ENCODE data around the gene KCNB1.

DNA sequence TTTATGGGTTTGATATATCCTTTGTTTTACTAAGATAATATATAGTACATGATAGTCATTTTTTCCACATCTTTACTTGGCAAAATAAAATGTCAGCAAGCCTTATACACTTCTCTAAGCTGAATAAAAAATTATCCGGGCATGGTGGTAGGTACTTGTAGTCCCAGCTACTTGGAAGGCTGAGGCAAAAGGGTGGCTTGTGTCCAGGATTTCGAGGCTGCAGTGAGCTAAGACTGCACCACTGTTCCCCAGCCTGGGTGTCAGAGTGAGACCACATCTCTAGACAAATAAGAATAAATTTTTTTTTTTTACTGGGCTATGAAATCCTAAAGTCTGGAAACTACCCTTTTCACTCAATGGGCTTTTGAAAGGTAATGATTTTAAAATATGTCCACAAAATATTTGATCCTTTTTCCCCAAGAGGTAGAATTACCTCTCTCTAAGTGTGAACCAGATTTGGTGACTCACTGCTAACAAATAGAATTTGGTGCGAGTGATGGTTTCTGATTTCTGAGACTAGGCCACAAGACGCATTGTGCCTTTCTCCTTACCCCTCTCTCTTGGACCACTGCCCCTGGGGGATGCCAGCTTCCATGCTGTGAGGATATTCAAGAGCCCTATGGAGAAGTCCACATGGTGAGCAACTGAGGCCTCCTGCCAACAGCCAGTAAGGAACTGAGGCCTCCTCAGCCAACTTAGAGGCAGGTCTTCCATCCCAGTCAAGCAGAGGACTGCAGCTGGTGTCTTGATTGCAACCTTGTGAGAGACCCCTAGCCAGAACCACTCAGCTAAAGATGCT lies 120.4 kb downstream of the KCNB1 start:
- TF ChIP-seq, protein P1, sequence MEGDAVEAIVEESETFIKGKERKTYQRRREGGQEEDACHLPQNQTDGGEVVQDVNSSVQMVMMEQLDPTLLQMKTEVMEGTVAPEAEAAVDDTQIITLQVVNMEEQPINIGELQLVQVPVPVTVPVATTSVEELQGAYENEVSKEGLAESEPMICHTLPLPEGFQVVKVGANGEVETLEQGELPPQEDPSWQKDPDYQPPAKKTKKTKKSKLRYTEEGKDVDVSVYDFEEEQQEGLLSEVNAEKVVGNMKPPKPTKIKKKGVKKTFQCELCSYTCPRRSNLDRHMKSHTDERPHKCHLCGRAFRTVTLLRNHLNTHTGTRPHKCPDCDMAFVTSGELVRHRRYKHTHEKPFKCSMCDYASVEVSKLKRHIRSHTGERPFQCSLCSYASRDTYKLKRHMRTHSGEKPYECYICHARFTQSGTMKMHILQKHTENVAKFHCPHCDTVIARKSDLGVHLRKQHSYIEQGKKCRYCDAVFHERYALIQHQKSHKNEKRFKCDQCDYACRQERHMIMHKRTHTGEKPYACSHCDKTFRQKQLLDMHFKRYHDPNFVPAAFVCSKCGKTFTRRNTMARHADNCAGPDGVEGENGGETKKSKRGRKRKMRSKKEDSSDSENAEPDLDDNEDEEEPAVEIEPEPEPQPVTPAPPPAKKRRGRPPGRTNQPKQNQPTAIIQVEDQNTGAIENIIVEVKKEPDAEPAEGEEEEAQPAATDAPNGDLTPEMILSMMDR (IDR thresholded peaks at IDR 0.05) = no peak
- TF ChIP-seq EZH2 (IDR thresholded peaks at IDR 0.05; ENCODE audit: borderline replicate concordance, insufficient read depth, low read depth, low read length, poor library complexity, severe bottlenecking) = no peak

Measured in B cell (primary cell).